ENCODE measurements around the gene PGC. TPM values are rescaled to one million over a fixed set of nuclear protein-coding genes. Genes with fewer than 3 reads are reported as not detected.

The PGC gene
- total RNA-seq, 1 experiment from 2014 or later = 0.63 TPM

DNA sequence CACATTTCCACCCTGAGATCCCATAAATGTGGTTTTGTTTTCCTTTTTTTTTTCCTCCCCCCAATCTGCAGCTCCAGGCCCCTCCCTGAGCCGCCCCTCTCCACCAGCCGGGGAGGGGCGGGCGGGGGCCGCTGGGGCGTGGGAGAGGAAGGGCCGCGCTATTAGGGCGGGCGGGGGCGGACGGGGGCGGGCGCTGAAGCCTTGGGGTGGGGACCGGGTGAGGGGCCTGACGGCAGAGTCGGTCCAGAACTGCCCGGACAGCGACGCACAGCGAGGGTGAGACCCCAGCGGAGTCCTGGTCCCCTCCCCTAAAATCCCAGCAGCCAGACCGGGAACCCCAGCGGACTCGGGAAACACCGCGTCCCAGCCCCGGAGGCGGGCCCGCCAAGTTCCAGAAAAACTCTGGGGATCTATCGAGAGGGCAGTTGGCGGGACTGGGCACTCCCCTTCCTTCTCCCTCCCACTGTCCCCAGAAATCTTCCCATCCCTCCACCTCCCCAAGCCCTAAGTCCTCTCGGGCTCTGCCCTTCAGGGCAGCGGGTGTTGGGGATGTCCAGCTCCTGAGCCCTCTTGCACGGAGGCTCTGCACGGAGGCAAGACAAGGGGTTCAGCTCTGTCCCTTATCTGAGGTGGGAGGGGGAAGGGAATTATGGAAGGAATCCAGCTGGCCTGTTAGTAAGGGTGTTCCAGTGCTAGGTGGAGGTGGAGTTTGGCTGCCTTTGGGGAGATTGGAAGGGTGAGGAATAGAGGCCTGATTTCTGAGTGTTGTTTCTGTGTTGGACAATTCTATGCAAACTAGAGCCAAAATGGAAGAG lies 33.6 kb upstream of the PGC start, which contains the start of gene PRICKLE4:
TSS of gene PRICKLE4 (plus strand) at position 232 of the 815 bp plus-strand sequence. CDS start 2,692 bp downstream, outside the sequence.
- H3K9me3 Mint-ChIP-seq = no peaks in the 10 kb centered on the region
- ATAC-seq (peak; percentile 3), DNase-seq (ENCODE audit: low spot score) (peak; percentile 56)
- TF ChIP-seq MAX (CRISPR knock-in tag; IDR thresholded peaks at IDR 0.05) = 0 out of 2 replicates have a peak, but pooled peaks have one; percentile 23
- TF ChIP-seq ZNF263 (CRISPR knock-in tag; IDR thresholded peaks at IDR 0.05; ENCODE audit: low read depth) = no peak
- no peak for TF ChIP-seq ZBTB43 (CRISPR knock-in tag; IDR thresholded peaks at IDR 0.05)
- H3K4me1 Mint-ChIP-seq = peaks cover 30% of the 10 kb centered on the region
- peak within 1 kb of the TSS; percentile 84 for H3K4me3 Mint-ChIP-seq
- H3K27me3 Mint-ChIP-seq (ENCODE audit: low read depth) = peaks cover 50% of the 10 kb centered on the region
- no peaks in the 10 kb centered on the region for H3K36me3 Mint-ChIP-seq
- ChIA-PET CTCF (interaction anchor here (0.5 to 0.9 kb wide), 3 partner anchors 186 to 576 kb away, joined by 3 to 7 read pairs (median 4); no protein-coding TSS in a partner anchor), POLR2A (no interaction called here)
- H3K27ac Mint-ChIP-seq = no peak within 1 kb of the TSS; the same call in 1 of the 2 replicates

DNA sequence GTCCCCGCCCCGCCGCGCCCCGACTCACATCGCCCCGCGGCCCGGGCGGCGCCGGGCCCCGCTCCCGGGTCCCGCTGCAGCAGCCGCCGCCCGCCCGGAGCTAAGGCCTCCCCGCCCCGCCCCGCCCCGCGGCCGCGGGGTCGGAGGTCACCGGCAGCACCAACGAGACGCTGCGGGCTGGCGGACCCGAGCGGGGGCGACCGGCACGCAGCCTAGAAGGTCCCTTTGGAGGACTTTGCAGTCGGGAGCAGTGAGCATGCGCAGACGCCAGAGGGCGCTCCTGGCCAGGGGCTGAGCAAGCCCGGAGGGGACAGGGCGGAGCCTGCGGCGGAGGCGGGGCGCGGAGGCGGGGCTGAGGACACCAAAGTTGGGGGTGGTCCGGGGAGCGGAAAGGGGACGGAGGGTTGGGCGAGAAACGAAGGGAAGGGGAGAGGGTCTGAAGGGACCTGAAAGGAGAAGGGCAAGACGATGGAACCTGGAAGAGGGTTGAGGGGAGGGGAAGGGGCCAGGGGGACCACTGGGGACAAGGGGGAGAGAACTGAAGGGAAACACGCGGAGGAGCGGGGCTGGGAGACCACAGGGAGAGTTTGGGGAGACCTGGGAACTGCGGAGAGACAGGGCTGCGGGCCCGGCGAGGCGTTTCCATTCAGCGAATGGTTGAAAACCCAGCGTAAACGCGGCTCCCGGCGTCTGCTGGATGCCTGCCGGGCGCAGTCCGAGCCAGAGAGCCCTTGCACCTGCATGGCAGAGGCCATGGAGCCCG lies 32.8 kb upstream of the PGC start, which contains the start of gene FRS3:
TSS of gene FRS3 (minus strand) at position 113 of the 763 bp plus-strand sequence. CDS start 2,913 bp downstream, outside the sequence.
- Mint-ChIP-seq H3K27me3 (ENCODE audit: low read depth) (peaks cover 42% of the 10 kb centered on the region), H3K9me3 (no peaks in the 10 kb centered on the region), H3K4me3 (peak within 1 kb of the TSS; percentile 95), H3K36me3 (no peaks in the 10 kb centered on the region; the same call in 1 of the 2 replicates), H3K4me1 (peaks cover 25% of the 10 kb centered on the region), H3K27ac (peak within 1 kb of the TSS; percentile 70; the same call in 1 of the 2 replicates)
- ATAC-seq (peak; percentile 89), DNase-seq (ENCODE audit: low spot score) (peak; percentile 100)
- ChIA-PET POLR2A (no interaction called here), CTCF (interaction anchor here (0.6 to 1.0 kb wide), 21 partner anchors 9 to 368 kb away, joined by 3 to 9 read pairs (median 4); partner anchors contain the start of genes BYSL, MED20 and TAF8)
- peak; percentile 75; the same call in 1 of the 2 replicates for TF ChIP-seq FOXK1 (CRISPR knock-in tag; IDR thresholded peaks at IDR 0.05)
- no peak for TF ChIP-seq ZNF121 (CRISPR knock-in tag; IDR thresholded peaks at IDR 0.05)
- TF ChIP-seq E2F5 (CRISPR knock-in tag; IDR thresholded peaks at IDR 0.05) = peak; percentile 58; the same call in 1 of the 2 replicates
- peak; percentile 32; the same call in 1 of the 2 replicates for TF ChIP-seq TEAD1 (CRISPR knock-in tag; IDR thresholded peaks at IDR 0.05)
- TF ChIP-seq SOX15 (CRISPR knock-in tag; IDR thresholded peaks at IDR 0.05) = no peak
- peak; percentile 94 for TF ChIP-seq NR2C2 (CRISPR knock-in tag; IDR thresholded peaks at IDR 0.05)
- TF ChIP-seq, protein P1, sequence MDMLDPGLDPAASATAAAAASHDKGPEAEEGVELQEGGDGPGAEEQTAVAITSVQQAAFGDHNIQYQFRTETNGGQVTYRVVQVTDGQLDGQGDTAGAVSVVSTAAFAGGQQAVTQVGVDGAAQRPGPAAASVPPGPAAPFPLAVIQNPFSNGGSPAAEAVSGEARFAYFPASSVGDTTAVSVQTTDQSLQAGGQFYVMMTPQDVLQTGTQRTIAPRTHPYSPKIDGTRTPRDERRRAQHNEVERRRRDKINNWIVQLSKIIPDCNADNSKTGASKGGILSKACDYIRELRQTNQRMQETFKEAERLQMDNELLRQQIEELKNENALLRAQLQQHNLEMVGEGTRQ (CRISPR knock-in tag; IDR thresholded peaks at IDR 0.05) = peak; percentile 42
- TF ChIP-seq, protein P2, sequence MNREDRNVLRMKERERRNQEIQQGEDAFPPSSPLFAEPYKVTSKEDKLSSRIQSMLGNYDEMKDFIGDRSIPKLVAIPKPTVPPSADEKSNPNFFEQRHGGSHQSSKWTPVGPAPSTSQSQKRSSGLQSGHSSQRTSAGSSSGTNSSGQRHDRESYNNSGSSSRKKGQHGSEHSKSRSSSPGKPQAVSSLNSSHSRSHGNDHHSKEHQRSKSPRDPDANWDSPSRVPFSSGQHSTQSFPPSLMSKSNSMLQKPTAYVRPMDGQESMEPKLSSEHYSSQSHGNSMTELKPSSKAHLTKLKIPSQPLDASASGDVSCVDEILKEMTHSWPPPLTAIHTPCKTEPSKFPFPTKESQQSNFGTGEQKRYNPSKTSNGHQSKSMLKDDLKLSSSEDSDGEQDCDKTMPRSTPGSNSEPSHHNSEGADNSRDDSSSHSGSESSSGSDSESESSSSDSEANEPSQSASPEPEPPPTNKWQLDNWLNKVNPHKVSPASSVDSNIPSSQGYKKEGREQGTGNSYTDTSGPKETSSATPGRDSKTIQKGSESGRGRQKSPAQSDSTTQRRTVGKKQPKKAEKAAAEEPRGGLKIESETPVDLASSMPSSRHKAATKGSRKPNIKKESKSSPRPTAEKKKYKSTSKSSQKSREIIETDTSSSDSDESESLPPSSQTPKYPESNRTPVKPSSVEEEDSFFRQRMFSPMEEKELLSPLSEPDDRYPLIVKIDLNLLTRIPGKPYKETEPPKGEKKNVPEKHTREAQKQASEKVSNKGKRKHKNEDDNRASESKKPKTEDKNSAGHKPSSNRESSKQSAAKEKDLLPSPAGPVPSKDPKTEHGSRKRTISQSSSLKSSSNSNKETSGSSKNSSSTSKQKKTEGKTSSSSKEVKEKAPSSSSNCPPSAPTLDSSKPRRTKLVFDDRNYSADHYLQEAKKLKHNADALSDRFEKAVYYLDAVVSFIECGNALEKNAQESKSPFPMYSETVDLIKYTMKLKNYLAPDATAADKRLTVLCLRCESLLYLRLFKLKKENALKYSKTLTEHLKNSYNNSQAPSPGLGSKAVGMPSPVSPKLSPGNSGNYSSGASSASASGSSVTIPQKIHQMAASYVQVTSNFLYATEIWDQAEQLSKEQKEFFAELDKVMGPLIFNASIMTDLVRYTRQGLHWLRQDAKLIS (CRISPR knock-in tag; IDR thresholded peaks at IDR 0.05; ENCODE audit: borderline replicate concordance) = peak; percentile 60; the same call in 1 of the 2 replicates
- TF ChIP-seq CREM (CRISPR knock-in tag; IDR thresholded peaks at IDR 0.05) = 0 out of 2 replicates have a peak, but pooled peaks have one; percentile 59
- TF ChIP-seq GABPB1 (CRISPR knock-in tag; IDR thresholded peaks at IDR 0.05) = peak; percentile 63; the same call in 1 of the 2 replicates
- no peak for TF ChIP-seq ZNF219 (CRISPR knock-in tag; IDR thresholded peaks at IDR 0.05; ENCODE audit: borderline replicate concordance)
- TF ChIP-seq, protein P3, sequence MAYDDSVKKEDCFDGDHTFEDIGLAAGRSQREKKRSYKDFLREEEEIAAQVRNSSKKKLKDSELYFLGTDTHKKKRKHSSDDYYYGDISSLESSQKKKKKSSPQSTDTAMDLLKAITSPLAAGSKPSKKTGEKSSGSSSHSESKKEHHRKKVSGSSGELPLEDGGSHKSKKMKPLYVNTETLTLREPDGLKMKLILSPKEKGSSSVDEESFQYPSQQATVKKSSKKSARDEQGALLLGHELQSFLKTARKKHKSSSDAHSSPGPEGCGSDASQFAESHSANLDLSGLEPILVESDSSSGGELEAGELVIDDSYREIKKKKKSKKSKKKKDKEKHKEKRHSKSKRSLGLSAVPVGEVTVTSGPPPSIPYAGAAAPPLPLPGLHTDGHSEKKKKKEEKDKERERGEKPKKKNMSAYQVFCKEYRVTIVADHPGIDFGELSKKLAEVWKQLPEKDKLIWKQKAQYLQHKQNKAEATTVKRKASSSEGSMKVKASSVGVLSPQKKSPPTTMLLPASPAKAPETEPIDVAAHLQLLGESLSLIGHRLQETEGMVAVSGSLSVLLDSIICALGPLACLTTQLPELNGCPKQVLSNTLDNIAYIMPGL (CRISPR knock-in tag; IDR thresholded peaks at IDR 0.05) = peak; percentile 95
- peak; percentile 51; the same call in 1 of the 2 replicates for TF ChIP-seq ETV6 (CRISPR knock-in tag; IDR thresholded peaks at IDR 0.05)
- TF ChIP-seq TP53 (CRISPR knock-in tag; IDR thresholded peaks at IDR 0.05) = no peak
- TF ChIP-seq MAX (CRISPR knock-in tag; IDR thresholded peaks at IDR 0.05) = peak; percentile 68; the same call in 1 of the 2 replicates
- peak; percentile 74; the same call in 1 of the 2 replicates for TF ChIP-seq CBFB (CRISPR knock-in tag; IDR thresholded peaks at IDR 0.05; ENCODE audit: low read depth)
- no peak for TF ChIP-seq MYBL2 (CRISPR knock-in tag; IDR thresholded peaks at IDR 0.05)
- peak; percentile 97 for TF ChIP-seq SP1 (CRISPR knock-in tag; conservative IDR thresholded peaks at IDR 0.05)
